OCI-LY1 (cell line): ENCODE measurements around the gene SH3RF3.

Experiments
- H2AFZ ChIP-seq: fragments of 200-600 bp; sonication (generic), shearing (Covaris generic); 2 replicates; pipeline ENCODE4 v1.6.0; 2014; ENCODE audit warnings: antibody characterized with exemption, mild to moderate bottlenecking, low read length
- H3F3A ChIP-seq: fragments of 200-600 bp; sonication (generic), shearing (Covaris generic); 2 replicates; pipeline ENCODE4 v1.6.0; 2014; ENCODE audit warnings: mild to moderate bottlenecking, antibody characterized with exemption, low read length, moderate library complexity; ENCODE audit not compliant: insufficient read depth
- H3K27ac ChIP-seq: fragments of 200-600 bp; sonication (generic); 2 replicates; pipeline ENCODE4 v1.5.1; 2014; ENCODE audit warnings: low read length, mixed run types, mild to moderate bottlenecking, low read depth; ENCODE audit not compliant: poor library complexity, severe bottlenecking
- H3K27me3 ChIP-seq: fragments of 200-600 bp; sonication (generic); 2 replicates; pipeline ENCODE4 v1.6.0; 2014; ENCODE audit warnings: antibody characterized with exemption, mild to moderate bottlenecking, low read length, moderate library complexity; ENCODE audit not compliant: insufficient read depth
- H3K36me3 ChIP-seq: fragments of 200-600 bp; sonication (generic); 2 replicates; pipeline ENCODE4 v1.6.1; 2014; ENCODE audit warnings: mild to moderate bottlenecking, antibody characterized with exemption, low read length, moderate library complexity, mixed read lengths; ENCODE audit not compliant: insufficient read depth
- H3K4me1 ChIP-seq: fragments of 200-600 bp; sonication (generic); 2 replicates; pipeline ENCODE4 v1.5.1; 2014; ENCODE audit warnings: mild to moderate bottlenecking, low read length, moderate library complexity; ENCODE audit not compliant: insufficient read depth, severe bottlenecking
- H3K4me2 ChIP-seq: fragments of 200-600 bp; sonication (generic), shearing (Covaris generic); 2 replicates; pipeline ENCODE4 v1.6.1; 2014; ENCODE audit warnings: low read length
- H3K4me3 ChIP-seq: fragments of 200-600 bp; sonication (generic); 2 replicates; pipeline ENCODE4 v1.5.1; 2014; ENCODE audit warnings: low read length, low read depth, mild to moderate bottlenecking, mixed read lengths; ENCODE audit not compliant: poor library complexity, severe bottlenecking
- H3K79me2 ChIP-seq: fragments of 200-600 bp; shearing (Covaris generic); 2 replicates; pipeline ENCODE4 v1.6.1; 2016; ENCODE audit warnings: mixed run types, low read length, mixed read lengths; ENCODE audit not compliant: insufficient read depth
- H3K9ac ChIP-seq: fragments of 200-600 bp; sonication (generic), shearing (Covaris generic); 2 replicates; pipeline ENCODE4 v1.6.1; 2014; ENCODE audit warnings: mild to moderate bottlenecking, low read length, mixed read lengths
- H3K9me2 ChIP-seq: fragments of 200-600 bp; sonication (generic), shearing (Covaris generic); 2 replicates; pipeline ENCODE4 v1.6.1; 2014; ENCODE audit warnings: low read depth, mild to moderate bottlenecking, low read length, mixed read lengths
- H3K9me3 ChIP-seq: fragments of 200-600 bp; shearing (Covaris generic); 2 replicates; pipeline ENCODE4 v1.6.1; 2014; ENCODE audit warnings: low read length, mixed read lengths
- H4K20me1 ChIP-seq: fragments of 200-600 bp; sonication (generic), shearing (Covaris generic); 2 replicates; pipeline ENCODE4 v1.6.0; 2016; ENCODE audit warnings: mild to moderate bottlenecking, low read length; ENCODE audit not compliant: insufficient read depth
- CTCF ChIP-seq: fragments of 200-600 bp; sonication (generic), shearing (Covaris generic); IDR thresholded peaks from 2 replicates; pipeline ENCODE4 v1.5.1; 2017; ENCODE audit warnings: mild to moderate bottlenecking, antibody characterized with exemption, low read length, moderate library complexity, mixed read lengths
- EZH2 ChIP-seq: fragments of 200-600 bp; sonication (generic), shearing (Covaris generic); IDR thresholded peaks from 2 replicates; pipeline ENCODE4 v1.8.0; 2017; ENCODE audit warnings: borderline replicate concordance, mixed run types, mild to moderate bottlenecking, antibody characterized with exemption, low read length, moderate library complexity, mixed read lengths

The SH3RF3 gene

GRCh38 chr2:109089602-109090300 is 39.3 kb upstream of the SH3RF3 start:
- Histone ChIP-seq H3K9ac (no peak overlapping the region), H3K36me3 (no peaks in the 10 kb centered on the region), H3K9me3 (no peaks in the 10 kb centered on the region), H3K4me2 (no peak overlapping the region), H3K79me2 (no peaks in the 10 kb centered on the region), H2AFZ (no peak overlapping the region), H3K27me3 (no peaks in the 10 kb centered on the region), H3K9me2 (no peaks in the 10 kb centered on the region), H3F3A (no peaks in the 10 kb centered on the region), H3K4me1 (no peaks in the 10 kb centered on the region), H4K20me1 (no peaks in the 10 kb centered on the region), H3K27ac (no peak overlapping the region), H3K4me3 (no peak overlapping the region)
- no peak for TF ChIP-seq EZH2
- TF ChIP-seq CTCF, result no peak

GRCh38 chr2:109091526-109091925 is 37.5 kb upstream of the SH3RF3 start:
- no peak overlapping the region for H3K4me3 ChIP-seq
- H3K4me1 ChIP-seq, result no peaks in the 10 kb centered on the region
- H3F3A ChIP-seq, result no peaks in the 10 kb centered on the region
- no peaks in the 10 kb centered on the region for H3K9me3 ChIP-seq
- H3K79me2 ChIP-seq, result no peaks in the 10 kb centered on the region
- H4K20me1 ChIP-seq, result no peaks in the 10 kb centered on the region
- H3K9ac ChIP-seq, result no peak overlapping the region
- no peak overlapping the region for H3K27ac ChIP-seq
- no peaks in the 10 kb centered on the region for H3K27me3 ChIP-seq
- H2AFZ ChIP-seq, result no peak overlapping the region
- no peaks in the 10 kb centered on the region for H3K9me2 ChIP-seq
- no peaks in the 10 kb centered on the region for H3K36me3 ChIP-seq
- no peak for TF ChIP-seq EZH2
- no peak for TF ChIP-seq CTCF
- no peak overlapping the region for H3K4me2 ChIP-seq

- H3K9me2 ChIP-seq, result no peaks in the 10 kb centered on the region
These were observed 34.9 kb upstream of the SH3RF3 start for GRCh38 chr2:109094144-109094543.

More at GRCh38 chr2:109094144-109094543, 34.9 kb upstream of the SH3RF3 start:
- no peaks in the 10 kb centered on the region for H3F3A ChIP-seq
- H3K4me1 ChIP-seq, result no peaks in the 10 kb centered on the region
- H3K9me3 ChIP-seq, result no peaks in the 10 kb centered on the region
- no peak overlapping the region for H3K27ac ChIP-seq
- H3K27me3 ChIP-seq, result no peaks in the 10 kb centered on the region
- H2AFZ ChIP-seq, result no peak overlapping the region
- H3K9ac ChIP-seq, result no peak overlapping the region
- H3K4me2 ChIP-seq, result no peak overlapping the region
- no peaks in the 10 kb centered on the region for H3K36me3 ChIP-seq
- no peaks in the 10 kb centered on the region for H4K20me1 ChIP-seq
- TF ChIP-seq CTCF (no peak), EZH2 (no peak)
- H3K4me3 ChIP-seq, result no peak overlapping the region
- H3K79me2 ChIP-seq, result no peaks in the 10 kb centered on the region
